COLO668 (cell line): ENCODE results near the gene NAALADL2.

Source experiments
- DNase-seq: peaks from one replicate; lab custom pipeline; 2025; ENCODE audit not compliant: unreplicated experiment; lab: John Stamatoyannopoulos, UW

NAALADL2 gene

GRCh38 chr3:174884776-174885568, 25.8 kb downstream of the NAALADL2 start:
- no peak for DNase-seq

DNA sequence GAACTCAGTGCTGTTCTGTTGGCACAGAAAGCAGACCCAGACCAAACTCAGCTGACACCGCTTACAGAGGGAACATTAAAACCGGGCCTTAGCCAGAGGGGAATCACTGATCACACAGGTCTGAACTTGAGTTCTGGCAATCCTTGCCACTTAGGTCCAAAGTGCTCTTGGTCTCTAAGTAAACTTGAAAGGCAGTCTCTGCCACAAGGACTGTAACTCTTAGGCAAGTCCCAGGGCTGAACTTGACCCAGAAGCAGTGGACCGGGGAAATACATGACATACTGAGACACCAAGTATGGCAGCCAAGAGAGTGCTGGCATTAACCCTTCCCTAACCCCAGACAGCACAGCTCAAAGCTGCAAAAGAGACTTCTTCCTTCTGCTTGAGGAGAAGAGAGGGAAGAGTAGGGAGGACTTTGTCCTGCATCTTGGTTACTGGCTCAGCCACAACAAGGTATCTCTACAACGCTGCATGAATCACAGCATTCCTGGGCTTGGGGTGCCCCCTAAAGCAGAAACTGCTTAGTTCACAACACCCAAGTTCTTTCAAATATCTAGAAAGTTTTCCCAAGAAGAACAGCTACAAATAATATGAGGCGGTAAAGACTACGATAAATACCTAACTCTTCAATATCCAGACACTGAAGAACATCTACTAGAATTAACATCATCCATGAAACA, 32.5 kb downstream of the NAALADL2 start:
- no peak for DNase-seq

GRCh38 chr3:174907027-174907426, 47.9 kb downstream of the NAALADL2 start:
- no peak for DNase-seq

GRCh38 chr3:174907628-174908407, 48.7 kb downstream of the NAALADL2 start:
- DNase-seq: no peak

- DNase-seq: no peak
Measured at GRCh38 chr3:174931473-174932353, 72.6 kb downstream of the NAALADL2 start.

- DNase-seq: no peak
Measured at GRCh38 chr3:174936590-174936989, 77.5 kb downstream of the NAALADL2 start.

DNA sequence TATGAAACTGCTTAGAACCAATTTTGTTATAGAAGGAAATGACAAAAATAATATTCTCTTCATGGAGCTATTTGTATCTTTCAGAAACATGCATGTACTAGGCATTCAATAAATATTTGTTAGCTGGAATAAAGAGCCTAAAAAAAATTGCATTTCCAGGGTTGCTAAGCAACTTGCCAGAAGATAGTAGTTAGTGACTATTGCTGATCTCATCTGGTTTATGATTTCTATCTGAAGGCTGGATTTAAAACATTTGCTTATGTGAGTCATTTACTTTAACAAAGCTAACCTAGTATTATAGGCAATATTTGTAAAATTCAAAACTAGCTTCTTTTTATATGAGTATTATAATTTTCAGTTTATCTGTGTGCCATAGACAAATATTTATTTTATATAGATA, 78.3 kb downstream of the NAALADL2 start:
- DNase-seq: no peak

DNA sequence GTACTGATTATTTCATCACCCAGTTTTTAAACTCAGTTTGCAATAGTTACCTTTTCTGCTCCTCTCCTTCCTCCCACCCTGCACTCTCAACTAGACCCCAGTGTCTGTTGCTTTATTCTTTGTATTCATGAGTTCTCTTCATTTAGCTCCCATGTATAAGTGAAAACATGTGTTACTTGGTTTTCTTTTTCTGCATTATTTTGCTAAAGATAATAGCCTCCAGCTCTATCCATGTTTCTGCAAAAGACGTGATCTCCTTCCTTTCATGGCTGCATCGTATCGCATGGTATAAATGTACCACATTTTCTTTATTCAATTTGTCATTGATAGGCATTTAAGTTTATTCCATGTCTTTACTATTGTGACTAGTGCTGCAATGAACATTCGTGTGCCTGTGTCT, 79.0 kb downstream of the NAALADL2 start:
- no peak for DNase-seq

DNA sequence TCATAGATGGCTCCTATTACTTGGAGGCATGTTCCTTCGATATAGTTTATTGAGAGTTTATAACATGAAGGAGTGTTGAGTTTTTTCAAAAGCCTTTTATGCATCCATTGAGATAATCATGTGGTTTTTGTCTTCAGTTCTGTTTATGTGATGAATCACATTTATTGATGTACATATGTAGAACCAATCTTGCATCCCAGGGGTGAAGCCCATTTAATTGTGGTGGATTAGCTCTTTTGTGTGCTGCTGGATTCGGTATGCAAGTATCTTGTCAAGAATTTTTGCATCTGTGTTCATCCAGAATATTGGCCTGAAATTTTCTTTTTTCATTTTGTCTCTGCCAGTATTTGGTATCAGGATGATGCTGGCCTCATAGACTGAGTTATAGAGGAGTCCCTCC, 81.0 kb downstream of the NAALADL2 start:
- DNase-seq: no peak

- no peak for DNase-seq
Measured at GRCh38 chr3:174945276-174945675, 86.1 kb downstream of the NAALADL2 start.

GRCh38 chr3:174945951-174946350, 86.8 kb downstream of the NAALADL2 start:
- no peak for DNase-seq

DNA sequence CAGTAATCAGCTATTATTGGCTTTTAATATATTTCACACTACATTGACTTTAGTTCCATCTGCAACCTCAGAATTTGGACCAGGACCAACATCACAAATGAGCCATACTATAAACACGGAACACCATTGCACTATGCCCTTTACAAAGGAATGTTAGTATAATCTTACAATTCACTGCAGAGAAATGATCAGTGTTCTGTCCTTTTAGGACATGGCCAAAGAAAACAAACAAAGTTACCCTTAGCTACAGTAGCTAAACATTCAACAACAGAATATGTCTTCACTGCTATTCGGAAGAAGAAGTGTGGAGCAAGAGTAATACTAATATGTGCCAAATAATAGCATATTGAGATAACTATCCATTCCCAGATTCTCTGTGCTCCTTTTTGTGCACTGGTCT, 90.4 kb downstream of the NAALADL2 start:
- no peak for DNase-seq

DNA sequence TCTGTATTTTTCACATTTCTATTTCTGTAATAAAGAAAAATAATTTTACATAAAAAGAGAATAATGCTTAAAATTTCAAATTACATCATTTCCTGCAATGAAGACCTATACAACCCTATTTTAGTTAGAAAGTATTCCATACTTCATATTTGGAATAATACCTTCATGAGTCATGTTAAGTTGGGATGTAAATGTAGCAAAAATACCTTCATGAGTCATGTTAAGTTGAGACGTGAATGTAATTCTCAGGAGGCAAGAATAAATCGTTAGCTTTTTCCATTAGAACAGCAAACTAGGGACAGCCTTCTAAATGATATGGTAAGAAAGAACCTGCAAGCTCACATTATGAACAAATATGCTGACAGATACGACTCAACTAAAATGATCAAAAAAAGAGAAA, 91.9 kb downstream of the NAALADL2 start:
- DNase-seq: no peak

DNA sequence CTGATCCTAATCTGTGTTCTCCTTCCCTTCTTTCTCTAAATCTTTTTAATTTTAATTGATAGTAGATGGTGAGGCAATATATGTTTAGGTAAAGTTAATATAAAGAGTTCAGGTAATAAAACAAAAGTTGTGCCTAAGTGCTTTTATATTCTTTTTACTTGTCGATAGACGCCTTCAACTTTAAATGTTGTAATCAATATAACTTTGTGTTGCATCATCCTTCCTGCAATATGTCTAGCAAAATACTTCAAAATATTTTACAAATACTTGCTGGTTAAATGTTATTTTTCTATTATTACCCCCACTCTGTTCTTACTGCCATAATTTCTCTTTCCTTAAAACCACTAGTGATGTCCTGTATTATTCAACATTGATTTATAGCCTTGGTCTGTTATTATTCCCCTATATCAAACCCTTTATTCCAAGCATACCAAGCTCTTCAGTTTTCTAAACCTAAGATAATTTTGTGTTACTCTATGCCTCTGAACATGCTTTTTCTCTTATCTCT, 92.4 kb downstream of the NAALADL2 start:
- no peak for DNase-seq

- DNase-seq: no peak
Measured at GRCh38 chr3:174953068-174953467, 93.9 kb downstream of the NAALADL2 start.

- DNase-seq: no peak
Measured at GRCh38 chr3:174955513-174956016, 96.4 kb downstream of the NAALADL2 start.

- no peak for DNase-seq
Measured at GRCh38 chr3:174957081-174957480, 97.9 kb downstream of the NAALADL2 start.

DNA sequence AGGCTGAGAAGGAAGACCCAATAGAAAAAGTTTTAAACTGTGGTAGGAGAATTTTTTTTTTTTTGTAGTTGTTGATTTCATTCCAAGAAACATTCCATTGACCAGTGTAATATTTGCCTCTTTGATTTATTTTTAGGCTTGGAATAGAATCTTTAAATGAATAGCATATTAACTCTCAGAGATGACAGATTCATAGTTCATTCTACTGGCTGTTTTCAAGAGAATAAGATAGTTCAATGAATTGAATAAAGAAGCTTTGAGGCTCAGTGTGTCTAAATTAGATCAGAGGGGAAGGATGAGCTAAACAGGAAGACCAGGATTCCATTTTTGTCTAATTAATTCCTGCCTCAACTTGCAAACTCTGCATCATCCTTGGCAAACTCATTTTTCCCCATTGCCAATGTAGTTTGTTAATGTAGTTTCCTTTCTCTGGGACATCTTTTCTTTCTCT, 98.4 kb downstream of the NAALADL2 start:
- no peak for DNase-seq

DNA sequence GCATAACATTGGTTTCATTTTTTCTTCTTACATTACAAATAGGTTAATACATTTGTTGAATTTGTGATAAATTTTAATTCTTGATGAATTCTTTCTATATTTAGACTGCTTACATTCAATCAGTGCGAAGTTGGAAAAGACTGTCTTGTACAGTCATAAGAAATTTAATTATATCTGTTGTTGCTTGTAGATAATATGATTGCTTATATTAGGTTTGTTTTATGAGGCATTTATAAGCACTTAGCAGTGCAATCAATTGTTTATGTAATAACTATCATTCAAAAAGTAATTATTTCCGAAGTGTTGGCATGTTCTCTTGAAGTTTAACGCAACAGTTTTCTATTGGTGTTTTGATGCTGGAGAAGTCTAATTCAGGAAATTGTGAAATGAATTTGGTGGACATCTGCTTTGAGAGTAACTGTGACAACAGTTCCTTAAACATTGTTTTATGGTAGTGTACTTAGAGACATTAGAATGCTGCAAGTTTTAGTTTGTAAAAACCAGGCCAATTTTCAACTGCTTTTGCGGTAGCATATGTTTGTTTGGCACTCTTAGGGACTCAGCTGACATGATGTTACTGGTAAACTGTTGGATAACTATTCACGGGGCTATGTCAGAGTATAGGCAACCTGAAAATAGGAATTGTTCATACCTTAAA, 99.7 kb downstream of the NAALADL2 start:
- DNase-seq: no peak

DNA sequence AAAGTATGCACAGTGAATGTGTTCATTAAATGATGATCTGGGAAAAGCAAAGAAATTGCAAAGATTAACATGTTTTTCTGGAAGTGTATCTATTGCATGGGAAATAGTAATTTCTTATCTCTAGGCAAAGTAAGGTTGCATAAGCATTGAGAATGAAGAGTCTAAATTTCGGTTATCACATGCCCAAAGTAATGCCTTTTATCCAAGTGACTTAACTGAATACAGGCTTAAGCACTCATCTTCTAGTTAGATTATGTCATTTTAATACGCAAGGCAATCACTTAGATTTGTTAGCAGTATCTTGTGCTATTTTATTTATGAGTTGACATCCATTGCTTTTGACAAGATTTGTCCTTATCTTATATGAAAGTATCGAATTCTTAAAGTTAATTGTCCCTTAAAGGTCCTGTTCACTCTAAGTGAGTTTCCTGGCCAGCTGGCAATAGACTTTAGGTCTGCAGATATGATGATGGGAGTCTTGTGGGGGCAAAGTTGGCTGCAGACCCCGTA, 100.5 kb downstream of the NAALADL2 start:
- no peak for DNase-seq
